B cell (primary cell): ENCODE measurements around the gene RTKN. TPM values are rescaled to one million over a fixed set of nuclear protein-coding genes. Genes with fewer than 3 reads are reported as not detected.
A peak's percentile ranks its signal among the peaks of the same experiment; 100 is the strongest.

Experiments
- ATAC-seq: fragments of 200-7000 bp; cut with Tn5 transposase; one replicate; pipeline ENCODE4 v1.10.0; 2021; ENCODE audit warnings: low read depth, mild to moderate bottlenecking, moderate number of reproducible peaks, moderate library complexity
- CTCF ChIA-PET: fragments of 350-600 bp; sonication (Branson Sonifier 250); formaldehyde crosslinking; loops from one replicate; lab custom pipeline; 2021; ENCODE audit warnings: antibody characterized with exemption, inconsistent platforms; lab: Charles Lee
- POLR2A ChIA-PET: fragments of 350-600 bp; sonication (Branson Sonifier 250); formaldehyde crosslinking; loops from one replicate; lab custom pipeline; 2021; ENCODE audit warnings: antibody characterized with exemption; lab: Charles Lee
- DNase-seq: peaks from one replicate; pipeline ENCODE4 v3.0.0; 2013
- H2AFZ ChIP-seq: 2 replicates; pipeline ENCODE4 v1.6.1; 2012; ENCODE audit warnings: mild to moderate bottlenecking, low read depth, low read length; ENCODE audit not compliant: insufficient read depth, poor library complexity, severe bottlenecking
- H3K27ac ChIP-seq, 2 donors: 1 replicate in 1 of 2; 2 replicates in 1 of 2; pipeline ENCODE4 v1.5.1; 2012 to 2013; ENCODE audit warnings: low read length in 2 of 2, mild to moderate bottlenecking in 2 of 2, moderate library complexity in 1 of 2
- H3K27me3 ChIP-seq, 4 experiments: fragments of 200-600 bp in 1 of 4; sonication (generic) in 1 of 4; replicated peaks in 1 of 4; 1 replicate in 2 of 4; 2 replicates in 2 of 4; pipeline versions ENCODE4 v1.6.1 to v1.7.0; 2013 to 2016; ENCODE audit warnings: low read length in 3 of 4, mild to moderate bottlenecking in 2 of 4, mixed read lengths in 1 of 4, moderate library complexity in 1 of 4; ENCODE audit not compliant: insufficient read depth in 4 of 4, control insufficient read depth in 3 of 4; ENCODE audit errors: control extremely low read depth in 1 of 4
- H3K36me3 ChIP-seq, 2 experiments: replicated peaks in 1 of 2; 1 replicate in 1 of 2; 2 replicates in 1 of 2; pipeline versions ENCODE4 v1.6.1 to v1.7.1; 2013; ENCODE audit warnings: low read length in 1 of 2; ENCODE audit not compliant: insufficient read depth in 2 of 2, control insufficient read depth in 1 of 2; ENCODE audit errors: control extremely low read depth in 1 of 2, extremely low read depth in 1 of 2
- H3K4me1 ChIP-seq, 2 donors: fragments of 200-600 bp in 1 of 2; sonication (generic) in 1 of 2; 1 replicate in 1 of 2; 2 replicates in 1 of 2; pipeline versions ENCODE4 v1.5.1 to v1.6.1; 2013 to 2017; ENCODE audit warnings: low read length in 2 of 2; ENCODE audit not compliant: control insufficient read depth in 2 of 2, insufficient read depth in 2 of 2
- H3K4me2 ChIP-seq: replicated peaks from 2 replicates; pipeline ENCODE3; 2012; ENCODE audit warnings: mild to moderate bottlenecking, low read depth, low read length; ENCODE audit not compliant: poor library complexity, severe bottlenecking
- H3K4me3 ChIP-seq, 5 experiments: fragments of 200-600 bp in 1 of 5; sonication (generic) in 1 of 5; 1 replicate in 3 of 5; 2 replicates in 2 of 5; pipeline versions ENCODE4 v1.5.1 to v1.7.0; 2011 to 2016; ENCODE audit warnings: low read length in 4 of 5, mild to moderate bottlenecking in 4 of 5, low read depth in 2 of 5, control low read depth in 1 of 5, moderate library complexity in 1 of 5; ENCODE audit not compliant: insufficient read depth in 1 of 5; ENCODE audit errors: control extremely low read depth in 1 of 5, extremely low read depth in 1 of 5
- H3K79me2 ChIP-seq: fragments of 200-600 bp; sonication (generic); one replicate; pipeline ENCODE4 v1.6.0; 2016; ENCODE audit warnings: low read length; ENCODE audit not compliant: control insufficient read depth, insufficient read depth
- H3K9ac ChIP-seq: fragments of 200-600 bp; sonication (generic); 2 replicates; pipeline ENCODE4 v1.6.1; 2017; ENCODE audit warnings: mild to moderate bottlenecking, low read length, moderate library complexity
- H3K9me3 ChIP-seq, 3 donors: one replicate each; pipeline versions ENCODE4 v1.6.1 to v1.7.1; 2013; ENCODE audit warnings: low read length in 2 of 3; ENCODE audit not compliant: control insufficient read depth in 2 of 3, insufficient read depth in 1 of 3; ENCODE audit errors: control extremely low read depth in 1 of 3
- H4K20me1 ChIP-seq: 2 replicates; pipeline ENCODE4 v1.6.0; 2012; ENCODE audit warnings: mild to moderate bottlenecking, low read length; ENCODE audit not compliant: insufficient read depth, control insufficient read depth, poor library complexity, severe bottlenecking
- H3K27ac Mint-ChIP-seq: one replicate; pipeline ENCODE4 v1.8.0; 2021; ENCODE audit warnings: mixed read lengths
- H3K27me3 Mint-ChIP-seq: one replicate; pipeline ENCODE4 v1.8.0; 2021; ENCODE audit warnings: mixed read lengths
- H3K4me1 Mint-ChIP-seq: one replicate; pipeline ENCODE4 v1.8.0; 2021; ENCODE audit warnings: mixed read lengths
- H3K4me3 Mint-ChIP-seq: one replicate; pipeline ENCODE4 v1.8.0; 2021; ENCODE audit warnings: mixed read lengths
- H3K9me3 Mint-ChIP-seq: one replicate; pipeline ENCODE4 v1.8.0; 2022; ENCODE audit warnings: mixed read lengths; ENCODE audit not compliant: insufficient read depth
- EZH2 ChIP-seq: IDR thresholded peaks from 2 replicates; pipeline ENCODE4 v1.6.1; 2012; ENCODE audit warnings: borderline replicate concordance, low read depth, mild to moderate bottlenecking, moderate library complexity, low read length; ENCODE audit not compliant: insufficient read depth, poor library complexity, severe bottlenecking
- WGBS: methylation state at CpG from one replicate; pipeline ENCODE4 v1.1.5; 2013; ENCODE audit warnings: missing lambda C conversion rate; ENCODE audit not compliant: insufficient coverage; 5-methylcytosine and 5-hydroxymethylcytosine counted together
- intact Hi-C: fragments of 100-400 bp; cut with micrococcal nuclease; formaldehyde crosslinking; loops from one replicate; pipeline ENCODE4 v1.10.0; 2022
- polyA plus RNA-seq: library from polyadenylated mRNA; depleted of rRNA; stranded (reverse); fragments of >200 nt; gene quantifications from 2 replicates; pipeline ENCODE4 v1.2.3, GENCODE V29; 2012
- total RNA-seq, 2 donors: library from RNA; stranded (reverse); fragments of 120-200 nt in 1 of 2; gene quantifications; 1 replicate in 1 of 2; 2 replicates in 1 of 2; pipeline versions ENCODE4 v1.2.3 to v1.2.4, GENCODE V29; 2013 to 2022
- TF ChIP-seq, protein P1 (sequence below): fragments of 200-600 bp; IDR thresholded peaks from one replicate; pipeline ENCODE4 v1.8.0; 2022; ENCODE audit warnings: antibody characterized with exemption, mild to moderate bottlenecking

The RTKN gene
- total and polyA plus RNA-seq, 2 donors (not counting 1 experiment from before 2014, with no cell fraction given) = 5.1 to 10.5 TPM

DNA sequence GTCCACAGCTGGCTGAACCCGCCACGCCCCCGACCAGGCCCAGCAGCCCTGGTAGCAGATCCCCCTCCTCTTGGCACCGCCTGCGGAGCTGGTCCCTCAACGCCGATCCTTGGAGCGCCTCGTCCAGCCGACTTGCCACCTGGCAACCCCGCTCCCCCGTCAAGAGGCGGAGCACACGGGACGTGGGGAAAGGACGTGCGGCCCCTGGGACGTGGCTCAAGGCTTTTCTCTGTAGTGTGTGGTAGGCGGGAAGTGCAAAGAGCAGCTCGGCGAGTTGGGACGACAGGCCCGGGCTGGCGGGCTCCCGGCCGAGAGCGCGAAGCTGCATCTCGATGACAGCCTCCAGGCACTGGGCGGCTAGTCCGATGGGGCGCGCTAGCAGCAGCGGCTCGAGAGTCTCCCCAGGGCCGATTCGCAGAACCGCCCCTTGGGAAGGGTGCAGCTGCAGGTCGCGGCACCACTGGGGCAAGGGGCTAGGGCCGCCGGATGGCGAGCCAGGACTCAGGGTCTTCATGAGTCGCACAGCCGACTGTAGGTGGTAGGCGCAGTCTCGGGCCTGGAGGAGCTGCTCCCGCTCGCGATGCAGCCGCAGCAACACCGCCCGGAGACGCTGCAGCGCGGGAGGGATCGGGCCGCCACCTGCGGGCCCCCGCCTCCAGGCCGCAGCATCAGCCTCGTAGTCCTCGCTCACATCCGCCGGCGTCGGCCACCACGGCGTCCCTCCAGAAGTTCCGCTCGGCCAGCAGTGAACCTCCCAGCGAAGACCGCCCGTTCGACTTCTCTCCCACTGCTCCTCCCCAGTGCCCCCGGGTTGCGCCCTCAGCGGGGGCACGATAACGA is 40.4 kb upstream of the RTKN start:
- CTCF ChIA-PET = interaction anchor here (0.7 to 7.1 kb wide), 27 partner anchors 8 to 394 kb away, joined by 3 to 149 read pairs (median 4); partner anchors contain the start of genes AUP1, DQX1, HTRA2 and INO80B
- POLR2A ChIA-PET = interaction anchor here (0.8 to 3.8 kb wide), 12 partner anchors 9 to 172 kb away, joined by 3 to 56 read pairs (median 6); partner anchors contain the start of genes AUP1, DQX1, HTRA2 and INO80B
- H3K27me3 Mint-ChIP-seq = no peaks in the 10 kb centered on the region
- H3K4me3 Mint-ChIP-seq = peak overlapping the region; percentile 100
- Histone ChIP-seq H3K36me3 (peaks cover 0 to 27% of the 10 kb centered on the region in 2 experiments), H4K20me1 (peaks cover 39% of the 10 kb centered on the region), H3K9ac (peak overlapping the region; percentile 91), H3K4me1 (peaks cover 21 to 29% of the 10 kb centered on the region in 2 donors), H3K9me3 (no peaks in the 10 kb centered on the region), H3K4me3 (peak overlapping the region; percentile 74 to 96 (median 88)), H3K27me3 (no peaks in the 10 kb centered on the region), H3K4me2 (peak overlapping the region; percentile 90), H3K27ac (peak overlapping the region; percentile 71 to 84), H2AFZ (peak overlapping the region; percentile 100), H3K79me2 (peaks cover 73% of the 10 kb centered on the region)
- TF ChIP-seq EZH2 = no peak
- TF ChIP-seq, protein P1, sequence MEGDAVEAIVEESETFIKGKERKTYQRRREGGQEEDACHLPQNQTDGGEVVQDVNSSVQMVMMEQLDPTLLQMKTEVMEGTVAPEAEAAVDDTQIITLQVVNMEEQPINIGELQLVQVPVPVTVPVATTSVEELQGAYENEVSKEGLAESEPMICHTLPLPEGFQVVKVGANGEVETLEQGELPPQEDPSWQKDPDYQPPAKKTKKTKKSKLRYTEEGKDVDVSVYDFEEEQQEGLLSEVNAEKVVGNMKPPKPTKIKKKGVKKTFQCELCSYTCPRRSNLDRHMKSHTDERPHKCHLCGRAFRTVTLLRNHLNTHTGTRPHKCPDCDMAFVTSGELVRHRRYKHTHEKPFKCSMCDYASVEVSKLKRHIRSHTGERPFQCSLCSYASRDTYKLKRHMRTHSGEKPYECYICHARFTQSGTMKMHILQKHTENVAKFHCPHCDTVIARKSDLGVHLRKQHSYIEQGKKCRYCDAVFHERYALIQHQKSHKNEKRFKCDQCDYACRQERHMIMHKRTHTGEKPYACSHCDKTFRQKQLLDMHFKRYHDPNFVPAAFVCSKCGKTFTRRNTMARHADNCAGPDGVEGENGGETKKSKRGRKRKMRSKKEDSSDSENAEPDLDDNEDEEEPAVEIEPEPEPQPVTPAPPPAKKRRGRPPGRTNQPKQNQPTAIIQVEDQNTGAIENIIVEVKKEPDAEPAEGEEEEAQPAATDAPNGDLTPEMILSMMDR = no peak
- H3K9me3 Mint-ChIP-seq = no peaks in the 10 kb centered on the region
- WGBS = 3% methylated on average over 80 of the region's 80 CpGs
- intact Hi-C loops = loop anchor here (1.0 to 2.0 kb wide), 3 partner anchors 61 to 90 kb away; partner anchors contain the start of genes C2orf81, DOK1 and WDR54
- H3K27ac Mint-ChIP-seq = peak overlapping the region; percentile 99
- H3K4me1 Mint-ChIP-seq = peaks cover 34% of the 10 kb centered on the region
- peak; percentile 40 for ATAC-seq
- no peak for DNase-seq
